K562 (cell line): ENCODE data around the gene SLC25A21. TPM values are rescaled to one million over a fixed set of nuclear protein-coding genes. Genes with fewer than 3 reads are reported as not detected.
A peak's percentile ranks its signal among the peaks of the same experiment; 100 is the strongest.

Source experiments
- ATAC-seq: fragments of 200-7000 bp; cut with Tn5 transposase; 3 replicates; pipeline ENCODE4 v1.9.1; 2020; ENCODE audit warnings: moderate library complexity
- BruUV-seq: library from RNA; stranded (reverse); fragments of 400-500 nt; replicated peaks from 2 replicates; lab custom pipeline; 2021; lab: Mats Ljungman, UMichigan
- CTCF ChIA-PET: fragments of 300-600 bp; formaldehyde crosslinking; extraction: SDS; loops from one replicate; lab custom pipeline; 2021; ENCODE audit warnings: low intra/inter-chr PET ratio; lab: Yijun Ruan, JAX
- POLR2A ChIA-PET: fragments of 300-600, 350-650 bp; sonication (Branson Sonifier 250); formaldehyde crosslinking; extraction: SDS; loops from one replicate; lab custom pipeline; 2021; ENCODE audit warnings: antibody characterized with exemption, inconsistent platforms; lab: Yijun Ruan, JAX
- DNase-seq, 4 experiments: peaks; one replicate each; pipeline versions ENCODE4 v3.0.0 to v3.0.0-alpha.2; 2011 to 2018; ENCODE audit warnings: low spot score in 3 of 4, mixed read lengths in 3 of 4; ENCODE audit errors: extremely low read depth in 1 of 4
- FAIRE-seq: peaks from 2 replicates; lab custom pipeline; 2011; peaks lifted over from hg19 to GRCh38; lab: Jason Lieb, UNC
- H2AFZ ChIP-seq: 2 replicates; pipeline ENCODE4 v1.6.0; 2011; ENCODE audit warnings: low read depth, low read length, control low read depth, inconsistent platforms
- H3K27ac ChIP-seq: fragments of 200-600 bp; 3 replicates; pipeline ENCODE4 v1.8.0; 2011; ENCODE audit warnings: low read depth, mild to moderate bottlenecking, control low read depth, inconsistent platforms, low read length, moderate library complexity, mixed read lengths; ENCODE audit errors: extremely low read depth
- H3K27me3 ChIP-seq, 2 experiments: fragments of 300-600 bp in 1 of 2; 2 replicates in 1 of 2; 3 replicates in 1 of 2; pipeline versions ENCODE4 v1.6.0 to v1.8.0; 2011; ENCODE audit warnings: inconsistent platforms in 2 of 2, low read length in 2 of 2, mild to moderate bottlenecking in 1 of 2, mixed read lengths in 1 of 2, moderate library complexity in 1 of 2; ENCODE audit not compliant: control insufficient read depth in 2 of 2, insufficient read depth in 2 of 2
- H3K36me3 ChIP-seq: fragments of 300-600 bp; 3 replicates; pipeline ENCODE4 v1.8.0; 2011; ENCODE audit warnings: mild to moderate bottlenecking, low read length, inconsistent platforms; ENCODE audit not compliant: control insufficient read depth, insufficient read depth
- H3K4me1 ChIP-seq, 2 experiments: fragments of 200-600 bp in 1 of 2; replicated peaks in 1 of 2; 2 replicates in 1 of 2; 3 replicates in 1 of 2; pipeline versions ENCODE4 v1.5.1 to v1.8.0; 2011; ENCODE audit warnings: inconsistent platforms in 2 of 2, low read length in 2 of 2, mild to moderate bottlenecking in 1 of 2, mixed read lengths in 1 of 2, moderate library complexity in 1 of 2; ENCODE audit not compliant: control insufficient read depth in 2 of 2, insufficient read depth in 2 of 2
- H3K4me2 ChIP-seq: 2 replicates; pipeline ENCODE4 v1.6.1; 2011; ENCODE audit warnings: low read length, control low read depth, inconsistent platforms, mixed read lengths; ENCODE audit not compliant: insufficient read depth
- H3K4me3 ChIP-seq: fragments of 200-600 bp; sonication (generic), shearing (Covaris generic); 2 replicates; pipeline ENCODE4 v1.5.1; 2016; ENCODE audit warnings: control low read depth, inconsistent platforms
- H3K79me2 ChIP-seq: fragments of 200-600 bp; 3 replicates; pipeline ENCODE4 v1.8.0; 2011; ENCODE audit warnings: low read length, inconsistent platforms; ENCODE audit not compliant: control insufficient read depth, insufficient read depth
- H3K9ac ChIP-seq, 2 experiments: 2 replicates each; pipeline versions ENCODE4 v1.6.0 to v1.6.1; 2011; ENCODE audit warnings: low read depth in 2 of 2, low read length in 2 of 2, control low read depth in 1 of 2, inconsistent platforms in 1 of 2, mild to moderate bottlenecking in 1 of 2, mixed read lengths in 1 of 2; ENCODE audit not compliant: insufficient read depth in 1 of 2
- H3K9me1 ChIP-seq: one replicate; pipeline ENCODE4 v1.6.0; 2011; ENCODE audit warnings: inconsistent platforms, mild to moderate bottlenecking, low read length, moderate library complexity; ENCODE audit not compliant: control insufficient read depth, insufficient read depth
- H3K9me3 ChIP-seq: replicated peaks from 2 replicates; pipeline ENCODE4 v1.5.1; 2011; ENCODE audit warnings: low read depth, low read length, inconsistent platforms; ENCODE audit not compliant: control insufficient read depth, insufficient read depth
- H4K20me1 ChIP-seq: replicated peaks from 2 replicates; pipeline ENCODE4 v1.6.1; 2011; ENCODE audit warnings: low read length, inconsistent platforms, mixed read lengths; ENCODE audit not compliant: control insufficient read depth, insufficient read depth
- ARID1B ChIP-seq: fragments of 450-650 bp; IDR thresholded peaks from 2 replicates; pipeline ENCODE4 v1.6.1; 2016; ENCODE audit warnings: antibody characterized with exemption, mild to moderate bottlenecking, inconsistent platforms
- CBFA2T3 ChIP-seq: fragments of 450-650 bp; IDR thresholded peaks from 2 replicates; pipeline ENCODE4 v1.6.1; 2017
- EP400 ChIP-seq: fragments of 450-650 bp; IDR thresholded peaks from 2 replicates; pipeline ENCODE4 v1.6.1; 2017; ENCODE audit warnings: antibody characterized with exemption, mild to moderate bottlenecking, moderate library complexity
- GABPA ChIP-seq: fragments of 200-800 bp; sonication (Bioruptor generic); conservative IDR thresholded peaks from 2 replicates; pipeline ENCODE4 v1.6.1; 2016; ENCODE audit warnings: low read depth, missing genetic modification characterization, missing compliant biosample characterization
- IRF1 ChIP-seq: sonication (generic); formaldehyde crosslinking; IDR thresholded peaks from 2 replicates; pipeline ENCODE4 v1.8.0; 2022; ENCODE audit warnings: missing genetic modification reagents, mild to moderate bottlenecking, borderline replicate concordance
- KAT8 ChIP-seq: fragments of 450-650 bp; IDR thresholded peaks from 2 replicates; pipeline ENCODE4 v1.6.1; 2016; ENCODE audit warnings: low read depth, mild to moderate bottlenecking
- MED1 ChIP-seq: sonication (generic); formaldehyde crosslinking; IDR thresholded peaks from 2 replicates; pipeline ENCODE4 v1.8.1; 2023; ENCODE audit warnings: missing genetic modification reagents, borderline replicate concordance
- POLR2B ChIP-seq: fragments of 450-650 bp; IDR thresholded peaks from 2 replicates; pipeline ENCODE4 v1.6.1; 2018; ENCODE audit warnings: low read depth; ENCODE audit not compliant: partially characterized antibody
- POLR2H ChIP-seq: IDR thresholded peaks from 2 replicates; pipeline ENCODE4 v1.6.1; 2016; ENCODE audit warnings: missing genetic modification characterization, low read depth, mild to moderate bottlenecking, control low read depth, missing compliant biosample characterization, moderate library complexity
- SUPT5H ChIP-seq: fragments of 450-650 bp; IDR thresholded peaks from 2 replicates; pipeline ENCODE4 v1.6.1; 2016
- ZBTB40 ChIP-seq, 2 experiments: fragments of 450-650 bp in 1 of 2; sonication (generic) in 1 of 2; formaldehyde crosslinking in 1 of 2; IDR thresholded peaks; 2 replicates each; pipeline versions ENCODE4 v1.7.1 to v1.9.0; 2016 to 2022; ENCODE audit warnings: inconsistent platforms in 1 of 2, mild to moderate bottlenecking in 1 of 2, missing genetic modification reagents in 1 of 2
- ZNF583 ChIP-seq: fragments of 250-450 bp; sonication (Bioruptor Pico); IDR thresholded peaks from 2 replicates; pipeline ENCODE4 v1.4.0; 2020
- WGBS: fragments of 100-300 bp; shearing (Covaris generic); methylation state at CpG from one replicate; pipeline ENCODE4 v1.1.6; 2016; ENCODE audit warnings: low coverage, mixed read lengths; ENCODE audit not compliant: insufficient coverage; ENCODE audit errors: missing lambda C conversion rate; 5-methylcytosine and 5-hydroxymethylcytosine counted together
- in situ Hi-C: fragments of 300-500 bp; cut with MboI; formaldehyde crosslinking; loops from 4 replicates; pipeline ENCODE4 v1.15.0; 2018; ENCODE audit warnings: inconsistent platforms, mixed read lengths
- intact Hi-C: fragments of 100-400 bp; cut with micrococcal nuclease; formaldehyde crosslinking; loops from 2 replicates; pipeline ENCODE4 v1.14.2; 2022
- polyA plus RNA-seq, 8 experiments: library from polyadenylated mRNA; depleted of rRNA in 4 of 8; stranded (reverse) in 5 of 8; unstranded in 3 of 8; fragments of >200 nt; fragmentation: Nextera tagmentation in 2 of 8; fragmentation: Illumina TruSeq in 1 of 8; extraction: Ambion mirVana in 2 of 8; extraction: Trizol in 1 of 8; gene quantifications; 2 replicates each; pipeline versions ENCODE4 v1.2.1 to v1.2.3, GENCODE V29; 2011 to 2014; ENCODE audit warnings: inconsistent platforms in 1 of 8, missing spikeins in 1 of 8
- total RNA-seq, 7 experiments: library from RNA; depleted of rRNA in 6 of 7; stranded (reverse); fragments of >200 nt in 6 of 7; fragmentation: Illumina TruSeq in 2 of 7; extraction: Trizol in 2 of 7; gene quantifications; 2 replicates each; pipeline versions ENCODE4 v1.2.1 to v1.2.3, GENCODE V29; 2011 to 2021; ENCODE audit warnings: low replicate concordance in 1 of 7

Gene SLC25A21
- total and polyA plus RNA-seq, 9 of the 15 experiments (the other 6 are each of a cell fraction or from before 2014, with no cell fraction given) = 15.2 to 46.7 (median 28.7) TPM

GRCh38 chr14:36971263-36971855 lies 201.0 kb downstream of the SLC25A21 start:
- FAIRE-seq = peak; percentile 72
- peaks cover 0 to 35% of the 10 kb centered on the region in 2 experiments; a peak in 4 of 5 replicates for H3K4me1 ChIP-seq
- intact Hi-C loops (loop anchor here (10.0 kb wide), 1 partner anchor 223 kb away; the partner anchor contains the start of gene MIPOL1), in situ Hi-C loops (no loop called here)
- no TSS peak for BruUV-seq
- H3K9me1 ChIP-seq = no peaks in the 10 kb centered on the region
- DNase-seq = peak; percentile 15 to 81 (median 30)
- H2AFZ ChIP-seq = peak overlapping the region; percentile 46; the same call in 1 of the 2 replicates
- H3K27me3 ChIP-seq = no peaks in the 10 kb centered on the region
- peak overlapping the region; percentile 29 for H3K4me3 ChIP-seq
- peaks cover 52% of the 10 kb centered on the region for H3K79me2 ChIP-seq
- ATAC-seq = peak; percentile 83
- no peaks in the 10 kb centered on the region; the same call in 2 of the 3 replicates for H3K36me3 ChIP-seq
- POLR2A ChIA-PET = no interaction called here
- H3K9ac ChIP-seq = peak overlapping the region in 1 of 2 experiments; percentile 65; a peak in 2 of 4 replicates
- no peaks in the 10 kb centered on the region for H4K20me1 ChIP-seq
- peak overlapping the region; percentile 56 for H3K4me2 ChIP-seq
- CTCF ChIA-PET = no interaction called here
- WGBS = 66% methylated on average over 7 of the region's 9 CpGs
- no peaks in the 10 kb centered on the region for H3K9me3 ChIP-seq
- H3K27ac ChIP-seq = peak overlapping the region; percentile 80
- no peak for TF ChIP-seq ZNF583 (CRISPR knock-in tag)
- peak; percentile 52; the same call in 1 of the 2 replicates for TF ChIP-seq SUPT5H
- TF ChIP-seq MED1 (CRISPR knock-in tag) = no peak
- peak; percentile 54 for TF ChIP-seq ARID1B
- peak; percentile 70; the same call in 1 of the 2 replicates for TF ChIP-seq POLR2H (tag)
- peak; percentile 46 for TF ChIP-seq CBFA2T3
- peak; percentile 49 for TF ChIP-seq POLR2B
- 0 out of 2 replicates have a peak, but pooled peaks have one; percentile 49 for TF ChIP-seq KAT8
- no peak for TF ChIP-seq ZBTB40 (IDR thresholded peaks at IDR 0.05)
- TF ChIP-seq ZBTB40 (CRISPR knock-in tag; IDR thresholded peaks at IDR 0.05) = no peak
- TF ChIP-seq EP400 = peak; percentile 84
- TF ChIP-seq IRF1 (CRISPR knock-in tag) = no peak
- TF ChIP-seq GABPA (tag) = no peak
